Measurements from ENCODE around the gene CRIP3. TPM values are rescaled to one million over a fixed set of nuclear protein-coding genes. Genes with fewer than 3 reads are reported as not detected.

The CRIP3 gene
- total RNA-seq, 2 experiments from 2014 or later = 2.2 to 2.4 TPM

DNA sequence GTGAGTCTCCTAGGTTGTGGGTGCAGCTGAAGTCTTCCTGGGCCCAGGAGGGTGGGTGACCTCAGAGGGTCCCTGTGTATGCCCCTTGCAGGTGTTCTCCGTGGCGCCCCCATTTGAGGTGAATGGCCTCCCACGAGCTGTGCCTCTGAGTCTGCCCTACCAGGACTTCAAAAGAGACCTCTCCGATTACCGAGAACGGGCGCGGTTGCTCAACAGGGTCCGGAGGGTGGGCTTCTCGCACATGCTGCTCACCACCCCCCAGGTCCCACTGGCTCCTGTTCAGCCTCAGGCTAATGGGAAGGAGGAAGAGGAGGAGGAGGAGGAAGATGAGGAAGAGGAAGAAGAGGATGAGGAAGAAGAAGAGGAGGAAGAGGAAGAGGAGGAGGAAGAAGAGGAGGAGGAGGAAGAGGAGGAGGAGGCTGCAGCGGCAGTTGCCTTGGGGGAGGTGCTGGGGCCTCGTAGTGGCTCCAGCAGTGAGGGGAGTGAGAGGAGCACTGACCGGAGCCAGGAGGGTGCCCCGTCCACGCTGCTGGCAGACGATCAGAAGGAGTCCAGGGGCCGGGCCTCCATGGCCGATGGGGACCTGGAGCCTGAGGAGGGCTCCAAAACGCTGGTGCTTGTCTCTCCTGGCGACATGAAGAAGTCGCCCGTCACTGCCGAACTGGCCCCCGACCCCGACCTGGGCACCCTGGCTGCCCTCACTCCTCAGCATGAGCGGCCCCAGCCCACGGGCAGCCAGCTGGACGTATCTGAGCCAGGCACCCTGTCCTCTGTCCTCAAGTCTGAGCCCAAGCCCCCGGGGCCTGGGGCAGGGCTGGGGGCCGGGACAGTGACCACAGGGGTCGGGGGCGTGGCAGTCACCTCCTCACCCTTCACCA, 25.8 kb downstream of the CRIP3 start:
- Mint-ChIP-seq H3K4me3 (no peak overlapping the region), H3K36me3 (ENCODE audit: low read depth) (no peaks in the 10 kb centered on the region), H3K27ac (no peak overlapping the region), H3K4me1 (ENCODE audit: low read depth) (no peaks in the 10 kb centered on the region), H3K9me3 (no peaks in the 10 kb centered on the region), H3K27me3 (peaks cover 28% of the 10 kb centered on the region)
- CTCF ChIA-PET = no interaction called here
- POLR2A ChIA-PET = no interaction called here
- ATAC-seq = no peak
- DNase-seq = no peak
- no peak for TF ChIP-seq CTCF (IDR thresholded peaks at IDR 0.05)
- intact Hi-C loops (cut with micrococcal nuclease) = no loop called here

DNA sequence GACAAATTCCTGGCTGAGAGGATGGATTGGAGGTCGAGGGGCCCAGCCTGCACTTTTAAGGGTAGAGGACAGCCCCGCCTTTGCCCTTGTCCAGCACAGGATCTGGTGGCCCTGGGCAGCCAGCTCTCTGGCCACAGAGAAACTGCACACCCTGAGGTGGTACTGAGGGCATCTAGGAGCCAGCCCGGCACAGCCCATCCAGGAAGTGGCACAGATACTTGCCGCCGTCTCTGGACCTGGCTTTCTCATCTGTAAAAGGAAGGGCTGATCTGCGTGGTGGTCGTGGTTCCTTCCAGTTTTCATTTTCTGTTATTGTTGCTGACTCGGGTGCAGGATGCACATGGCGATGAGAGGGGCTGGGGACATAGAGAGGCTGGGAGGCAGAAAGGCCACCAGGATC, 26.6 kb downstream of the CRIP3 start:
- intact Hi-C loops (cut with micrococcal nuclease) = no loop called here
- CTCF ChIA-PET = no interaction called here
- H3K4me1 Mint-ChIP-seq (ENCODE audit: low read depth) = no peaks in the 10 kb centered on the region
- peaks cover 30% of the 10 kb centered on the region for H3K27me3 Mint-ChIP-seq
- no peaks in the 10 kb centered on the region for H3K36me3 Mint-ChIP-seq (ENCODE audit: low read depth)
- H3K4me3 Mint-ChIP-seq = no peak overlapping the region
- no peak overlapping the region for H3K27ac Mint-ChIP-seq
- no peaks in the 10 kb centered on the region for H3K9me3 Mint-ChIP-seq
- ATAC-seq (no peak), DNase-seq (no peak)
- POLR2A ChIA-PET = no interaction called here
- TF ChIP-seq CTCF (IDR thresholded peaks at IDR 0.05) = no peak

DNA sequence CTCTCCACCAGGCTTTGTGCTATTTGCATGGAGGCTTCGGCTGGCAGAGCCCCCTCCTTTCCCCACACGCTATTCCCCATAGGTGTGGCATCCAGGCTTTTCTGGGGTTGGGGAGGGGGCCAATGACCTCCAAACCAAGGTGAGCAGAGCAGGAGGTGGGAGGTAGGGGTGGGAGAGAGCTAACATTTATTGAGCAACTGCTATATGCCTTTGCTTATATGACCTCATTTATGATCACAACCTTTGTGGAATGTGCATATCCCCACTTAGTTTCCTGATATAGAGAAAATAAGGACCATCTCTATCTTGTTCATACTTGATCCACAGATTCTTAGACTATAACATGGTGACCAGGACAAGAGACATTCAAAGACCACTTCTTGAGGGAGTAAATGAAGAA, 28.4 kb downstream of the CRIP3 start:
- Mint-ChIP-seq H3K9me3 (no peaks in the 10 kb centered on the region), H3K36me3 (ENCODE audit: low read depth) (no peaks in the 10 kb centered on the region), H3K27me3 (peaks cover 27% of the 10 kb centered on the region), H3K27ac (no peak overlapping the region), H3K4me3 (no peak overlapping the region), H3K4me1 (ENCODE audit: low read depth) (peaks cover 6% of the 10 kb centered on the region)
- intact Hi-C loops (cut with micrococcal nuclease) = no loop called here
- ATAC-seq (no peak), DNase-seq (no peak)
- ChIA-PET CTCF (interaction anchor here (1.2 kb wide), 1 partner anchor 28 kb away, joined by 7 read pairs; the partner anchor contains the start of gene CRIP3), POLR2A (interaction anchor here (0.8 to 1.3 kb wide), 2 partner anchors 14 to 216 kb away, joined by 3 to 4 read pairs; no protein-coding TSS in a partner anchor)
- no peak for TF ChIP-seq CTCF (IDR thresholded peaks at IDR 0.05)

- peaks cover 35% of the 10 kb centered on the region for H3K27me3 Mint-ChIP-seq
- ATAC-seq = no peak
- intact Hi-C loops (cut with micrococcal nuclease) = no loop called here
- no peak for DNase-seq
- no peaks in the 10 kb centered on the region for H3K9me3 Mint-ChIP-seq
- no peak for TF ChIP-seq CTCF (IDR thresholded peaks at IDR 0.05)
- POLR2A ChIA-PET = no interaction called here
- H3K4me1 Mint-ChIP-seq (ENCODE audit: low read depth) = peaks cover 8% of the 10 kb centered on the region
- no peaks in the 10 kb centered on the region for H3K36me3 Mint-ChIP-seq (ENCODE audit: low read depth)
- CTCF ChIA-PET = interaction anchor here (0.8 kb wide), 1 partner anchor 228 kb away, joined by 3 read pairs; no protein-coding TSS in a partner anchor
- H3K27ac Mint-ChIP-seq = no peak overlapping the region
- no peak overlapping the region for H3K4me3 Mint-ChIP-seq
Observed at GRCh38 chr6:43278524-43279078, 30.0 kb downstream of the CRIP3 start.
